ENCODE results near the gene FGD3. TPM values are rescaled to one million over a fixed set of nuclear protein-coding genes. Genes with fewer than 3 reads are reported as not detected.

FGD3 gene
- total and polyA plus RNA-seq, 3 donors from 2014 or later: 12.8 to 14.3 (median 14.0) TPM

DNA sequence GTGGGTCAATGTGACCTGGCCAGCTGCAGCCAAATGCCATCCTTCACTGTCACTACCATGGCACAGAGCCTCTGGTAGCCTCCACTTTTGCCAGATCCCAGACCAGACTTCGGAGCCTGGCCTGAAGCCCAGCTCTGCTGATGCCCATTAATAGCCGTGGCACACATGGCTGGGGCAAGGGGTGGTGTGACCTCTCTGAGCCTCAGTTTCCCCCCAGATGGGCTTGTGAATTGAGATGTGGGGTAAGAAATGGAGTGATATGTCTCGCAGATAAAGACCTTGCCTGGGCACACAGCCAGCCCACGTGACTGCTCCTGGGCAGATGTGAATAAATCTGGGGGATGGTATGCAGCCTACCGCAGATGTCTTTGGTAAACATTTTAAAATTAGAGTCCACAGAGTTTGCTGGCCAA, 125.1 kb downstream of the FGD3 start:
- peaks cover 16% of the 10 kb centered on the region for H3K4me1 ChIP-seq
- H3K9me3 ChIP-seq: no peaks in the 10 kb centered on the region
- no peak overlapping the region for H3K4me3 ChIP-seq
- H3K27ac ChIP-seq: no peak overlapping the region
- no peaks in the 10 kb centered on the region for H3K27me3 ChIP-seq
- WGBS, 2 donors: 34 to 58% methylated on average over 3 to 5 of the region's 5 CpGs
- intact Hi-C loops (cut with DNase I; ENCODE audit: low total_unique reads): no loop called here
- TF ChIP-seq POLR2A (IDR thresholded peaks at IDR 0.05): no peak
- TF ChIP-seq, protein P1, sequence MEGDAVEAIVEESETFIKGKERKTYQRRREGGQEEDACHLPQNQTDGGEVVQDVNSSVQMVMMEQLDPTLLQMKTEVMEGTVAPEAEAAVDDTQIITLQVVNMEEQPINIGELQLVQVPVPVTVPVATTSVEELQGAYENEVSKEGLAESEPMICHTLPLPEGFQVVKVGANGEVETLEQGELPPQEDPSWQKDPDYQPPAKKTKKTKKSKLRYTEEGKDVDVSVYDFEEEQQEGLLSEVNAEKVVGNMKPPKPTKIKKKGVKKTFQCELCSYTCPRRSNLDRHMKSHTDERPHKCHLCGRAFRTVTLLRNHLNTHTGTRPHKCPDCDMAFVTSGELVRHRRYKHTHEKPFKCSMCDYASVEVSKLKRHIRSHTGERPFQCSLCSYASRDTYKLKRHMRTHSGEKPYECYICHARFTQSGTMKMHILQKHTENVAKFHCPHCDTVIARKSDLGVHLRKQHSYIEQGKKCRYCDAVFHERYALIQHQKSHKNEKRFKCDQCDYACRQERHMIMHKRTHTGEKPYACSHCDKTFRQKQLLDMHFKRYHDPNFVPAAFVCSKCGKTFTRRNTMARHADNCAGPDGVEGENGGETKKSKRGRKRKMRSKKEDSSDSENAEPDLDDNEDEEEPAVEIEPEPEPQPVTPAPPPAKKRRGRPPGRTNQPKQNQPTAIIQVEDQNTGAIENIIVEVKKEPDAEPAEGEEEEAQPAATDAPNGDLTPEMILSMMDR (IDR thresholded peaks at IDR 0.05): no peak
- H3K36me3 ChIP-seq (ENCODE audit: low read depth, missing control alignments): no peaks in the 10 kb centered on the region
- no peak for DNase-seq

DNA sequence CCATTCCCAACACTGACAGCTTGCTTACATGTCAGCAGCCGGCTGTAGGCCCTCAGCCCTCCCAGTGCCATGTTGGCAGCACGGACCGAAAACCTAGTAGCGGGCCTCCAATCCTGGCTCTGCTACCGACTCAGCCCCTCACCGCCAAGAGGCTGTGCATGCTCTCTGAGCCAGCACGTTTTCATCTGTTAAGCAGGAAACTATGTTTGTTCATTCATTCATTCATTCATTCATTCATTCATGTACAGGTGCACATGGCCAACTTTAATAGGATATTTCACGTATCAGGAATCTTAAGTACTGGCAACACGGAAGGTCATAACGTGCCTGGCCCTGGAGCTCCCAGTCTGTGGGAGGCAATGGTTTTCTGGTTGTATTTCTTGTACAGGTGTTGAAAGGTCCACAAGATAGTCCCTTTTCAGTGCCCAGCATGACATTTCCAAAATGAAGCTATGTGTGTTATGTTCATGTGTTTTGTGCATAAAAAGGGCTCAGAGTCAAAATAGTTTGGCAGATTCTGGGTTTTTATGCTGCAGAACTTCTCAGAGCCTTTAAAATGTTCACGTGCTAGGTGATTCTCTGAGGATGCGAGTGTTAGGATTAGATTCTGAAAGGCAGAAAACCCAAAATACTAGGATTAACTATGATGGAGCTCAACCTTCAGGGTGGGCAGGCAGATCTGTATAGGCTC, 128.9 kb downstream of the FGD3 start:
- TF ChIP-seq, protein P1 (IDR thresholded peaks at IDR 0.05): no peak
- TF ChIP-seq POLR2A (IDR thresholded peaks at IDR 0.05): no peak
- no peaks in the 10 kb centered on the region for H3K27me3 ChIP-seq
- H3K9me3 ChIP-seq: no peaks in the 10 kb centered on the region
- H3K36me3 ChIP-seq (ENCODE audit: low read depth, missing control alignments): no peaks in the 10 kb centered on the region
- intact Hi-C loops (cut with DNase I; ENCODE audit: low total_unique reads): no loop called here
- H3K4me3 ChIP-seq: no peak overlapping the region
- no peak for DNase-seq
- H3K27ac ChIP-seq: no peak overlapping the region
- WGBS, 2 donors: 86 to 91% methylated on average over 12 of the region's 12 CpGs
- peaks cover 10% of the 10 kb centered on the region for H3K4me1 ChIP-seq

DNA sequence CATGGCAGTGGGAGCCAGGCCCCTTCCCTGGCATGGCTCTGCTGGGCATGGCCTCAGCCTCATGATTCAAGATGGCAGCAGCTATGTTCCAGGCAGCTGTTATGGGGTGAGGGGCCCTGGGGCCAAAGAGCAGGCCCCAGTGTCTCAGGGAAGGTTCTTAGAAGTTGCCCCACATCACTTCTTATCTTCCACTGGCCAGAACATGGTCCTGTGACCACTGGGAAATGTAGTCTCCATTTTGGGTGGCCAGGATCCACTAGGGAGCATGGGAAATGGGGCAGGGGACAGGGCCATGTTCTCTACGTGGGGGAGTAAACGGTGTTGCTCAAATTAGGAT, 129.4 kb downstream of the FGD3 start:
- 96 to 100% methylated on average over 2 of the region's 2 CpGs for WGBS, 2 donors
- H3K4me1 ChIP-seq: peaks cover 6% of the 10 kb centered on the region
- TF ChIP-seq, protein P1 (IDR thresholded peaks at IDR 0.05): no peak
- TF ChIP-seq POLR2A (IDR thresholded peaks at IDR 0.05): no peak
- intact Hi-C loops (cut with DNase I; ENCODE audit: low total_unique reads): no loop called here
- no peaks in the 10 kb centered on the region for H3K27me3 ChIP-seq
- no peaks in the 10 kb centered on the region for H3K36me3 ChIP-seq (ENCODE audit: low read depth, missing control alignments)
- no peak overlapping the region for H3K4me3 ChIP-seq
- DNase-seq: no peak
- no peaks in the 10 kb centered on the region for H3K9me3 ChIP-seq
- no peak overlapping the region for H3K27ac ChIP-seq

DNA sequence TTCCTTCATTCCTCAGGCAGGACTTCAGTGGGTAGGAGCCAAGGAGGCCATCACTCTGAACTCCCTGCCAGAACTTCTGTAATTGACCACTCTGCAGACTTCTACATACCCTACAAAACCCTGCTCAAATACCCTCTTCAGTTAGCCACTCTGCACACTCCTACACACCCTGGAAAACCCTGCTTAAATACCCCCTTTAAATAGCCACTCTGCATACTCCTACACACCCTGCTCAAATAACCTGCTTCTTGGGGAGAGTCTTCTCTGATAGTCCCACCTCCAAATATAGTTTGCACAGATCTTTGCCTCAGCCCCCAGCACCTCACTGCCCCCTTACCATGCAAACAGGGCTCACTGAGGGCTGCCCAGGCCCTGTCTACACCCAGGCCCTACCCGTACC, 130.0 kb downstream of the FGD3 start:
- H3K4me3 ChIP-seq: no peak overlapping the region
- H3K27ac ChIP-seq: no peak overlapping the region
- intact Hi-C loops (cut with DNase I; ENCODE audit: low total_unique reads): no loop called here
- no peaks in the 10 kb centered on the region for H3K27me3 ChIP-seq
- DNase-seq: no peak
- H3K36me3 ChIP-seq (ENCODE audit: low read depth, missing control alignments): no peaks in the 10 kb centered on the region
- WGBS, 2 donors: 83 to 100% methylated on average over 1 of the region's 1 CpG
- no peaks in the 10 kb centered on the region for H3K9me3 ChIP-seq
- no peak for TF ChIP-seq POLR2A (IDR thresholded peaks at IDR 0.05)
- TF ChIP-seq, protein P1 (IDR thresholded peaks at IDR 0.05): no peak
- peaks cover 5% of the 10 kb centered on the region for H3K4me1 ChIP-seq

DNA sequence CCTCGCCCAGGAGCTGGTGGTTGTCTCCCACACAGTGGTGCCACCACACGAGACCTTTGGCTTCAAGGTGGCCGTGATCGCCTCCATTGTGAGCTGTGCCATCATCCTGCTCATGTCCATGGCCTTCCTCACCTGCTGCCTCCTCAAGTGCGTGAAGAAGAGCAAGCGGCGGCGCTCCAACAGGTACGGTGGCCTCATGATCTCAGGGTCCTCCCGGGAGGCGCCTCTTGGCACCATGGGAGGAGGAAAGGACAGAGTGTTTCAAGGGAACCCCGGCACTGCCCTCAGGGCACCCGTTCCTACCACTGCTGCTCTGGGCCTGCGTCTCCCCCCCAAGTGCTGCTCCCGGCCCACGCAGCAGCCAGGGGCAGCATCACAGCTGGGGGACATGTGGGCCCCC, 130.5 kb downstream of the FGD3 start:
- H3K4me3 ChIP-seq: no peak overlapping the region
- no peak for DNase-seq
- H3K27ac ChIP-seq: no peak overlapping the region
- WGBS, 2 donors: 93 to 96% methylated on average over 7 to 16 of the region's 16 CpGs
- no peaks in the 10 kb centered on the region for H3K27me3 ChIP-seq
- TF ChIP-seq POLR2A (IDR thresholded peaks at IDR 0.05): no peak
- TF ChIP-seq, protein P1 (IDR thresholded peaks at IDR 0.05): no peak
- intact Hi-C loops (cut with DNase I; ENCODE audit: low total_unique reads): no loop called here
- H3K36me3 ChIP-seq (ENCODE audit: low read depth, missing control alignments): no peaks in the 10 kb centered on the region
- no peaks in the 10 kb centered on the region for H3K9me3 ChIP-seq
- H3K4me1 ChIP-seq: peaks cover under 1% of the 10 kb centered on the region

All from testis (tissue), 3 donors.